Pancreas (tissue), 10 donors: Measurements from ENCODE around the gene POLR3F. TPM values are rescaled to one million over a fixed set of nuclear protein-coding genes. Genes with fewer than 3 reads are reported as not detected.

ENCODE experiments used
- ATAC-seq, 4 donors: fragments of 200-7000 bp; cut with Tn5 transposase; one replicate each; pipeline versions ENCODE4 v1.8.0 to v1.9.1; 2020; ENCODE audit warnings: mild to moderate bottlenecking in 4 of 4, moderate library complexity in 4 of 4
- DNase-seq, 6 donors: peaks; one replicate each; pipeline ENCODE4 v3.0.0-alpha.2; 2020
- FAIRE-seq: peaks from 2 replicates; lab custom pipeline; 2012; peaks lifted over from hg19 to GRCh38; lab: Jason Lieb, UNC
- H3K27ac ChIP-seq, 4 donors: fragments of 200-600 bp; sonication (generic); 1 replicate in 3 of 4; 2 replicates in 1 of 4; pipeline versions ENCODE4 v1.5.0 to v1.8.0; 2020
- H3K27me3 ChIP-seq, 4 donors: fragments of 200-600 bp; one replicate each; pipeline ENCODE4 v1.8.0; 2021
- H3K36me3 ChIP-seq, 3 donors: fragments of 200-600 bp; sonication (generic) in 1 of 3; one replicate each; pipeline versions ENCODE4 v1.5.0 to v1.8.0; 2020 to 2021
- H3K4me1 ChIP-seq, 3 donors: fragments of 200-600 bp; one replicate each; pipeline ENCODE4 v1.8.0; 2021
- H3K4me3 ChIP-seq, 4 donors: fragments of 200-600 bp; sonication (generic) in 2 of 4; one replicate each; pipeline versions ENCODE4 v1.5.0 to v1.8.0; 2020 to 2021
- H3K9me3 ChIP-seq, 4 donors: fragments of 200-600 bp; one replicate each; pipeline ENCODE4 v1.8.0; 2021
- CTCF ChIP-seq, 4 donors: fragments of 200-600 bp; sonication (generic) in 3 of 4; IDR thresholded peaks; one replicate each; pipeline versions ENCODE4 v1.5.0 to v1.8.0; 2021; ENCODE audit warnings: antibody characterized with exemption in 4 of 4
- WGBS, 2 donors: extraction: QIAGEN DNeasy Blood & Tissue Kit; methylation state at CpG; one replicate each; pipeline ENCODE4 v1.1.7; 2013; 5-methylcytosine and 5-hydroxymethylcytosine counted together
- intact Hi-C, 3 donors: fragments of 100-400 bp; cut with DNase I; formaldehyde crosslinking; loops; one replicate each; pipeline versions ENCODE4 v1.11.1 to v1.14.2; 2022
- polyA plus RNA-seq, 2 donors: library from polyadenylated mRNA; stranded (reverse); fragments of 200-250 nt; gene quantifications; one replicate each; pipeline ENCODE4 v1.2.3, GENCODE V29; 2013
- total RNA-seq, 6 donors: library from RNA; stranded (reverse); fragmentation: NEBNext Ultra II Directional in 4 of 6; extraction: Animal tissue kit (Norgen Biotek cat#: 25700) in 4 of 6; gene quantifications; one replicate each; pipeline versions ENCODE4 v1.2.1 to v1.2.4, GENCODE V29; 2021 to 2023
- donor health status: healthy with polysubstance abuse.
- donor health status: DM: no; HTN: no; CAD: no; lungs with moderate emphysema.
- donor health status: DM: no; HTN: no; CAD: no.
- donor health status: control.
- donor health status: control.
- donor health status: Bipolar disorder and iron deficiency.
- donor health status: DM: yes; HTN: yes; CAD: no.
- donor health status: DM: no; HTN: no; CAD: no.
- donor health status: DM: no; HTN: no; CAD: no.
- donor health status: DM: yes; HTN: yes; CAD: no.

Gene POLR3F
- total and polyA plus RNA-seq, 8 donors, result 3.3 to 8.6 (median 4.0) TPM

- TF ChIP-seq CTCF (IDR thresholded peaks at IDR 0.05), result no peak
Observed at GRCh38 chr20:18430172-18430826, 36.9 kb upstream of the POLR3F start.

GRCh38 chr20:18431206-18431605, 36.0 kb upstream of the POLR3F start:
- ATAC-seq (no peak), FAIRE-seq (no peak)
- TF ChIP-seq CTCF (IDR thresholded peaks at IDR 0.05), result no peak

More at GRCh38 chr20:18430172-18430826, 36.9 kb upstream of the POLR3F start:
- WGBS, 2 donors, result 86 to 89% methylated on average over 9 of the region's 9 CpGs
- Histone ChIP-seq H3K36me3 (no peaks in the 10 kb centered on the region), H3K27ac (no peak overlapping the region), H3K9me3 (no peaks in the 10 kb centered on the region), H3K27me3 (no peaks in the 10 kb centered on the region), H3K4me3 (no peak overlapping the region), H3K4me1 (peaks cover 0 to 3% (median 0%) of the 10 kb centered on the region in 3 donors)
- no peak for DNase-seq
- no peak for FAIRE-seq
- no peak for ATAC-seq
- intact Hi-C loops, result no loop called here

GRCh38 chr20:18436847-18437246, 30.3 kb upstream of the POLR3F start:
- 80 to 81% methylated on average over 2 of the region's 2 CpGs for WGBS, 2 donors

More at GRCh38 chr20:18431206-18431605, 36.0 kb upstream of the POLR3F start:
- 87 to 89% methylated on average over 6 of the region's 6 CpGs for WGBS, 2 donors
- Histone ChIP-seq H3K27ac (no peak overlapping the region), H3K4me1 (peaks cover 0 to 3% (median 0%) of the 10 kb centered on the region in 3 donors), H3K9me3 (no peaks in the 10 kb centered on the region), H3K4me3 (no peak overlapping the region), H3K27me3 (no peaks in the 10 kb centered on the region), H3K36me3 (no peaks in the 10 kb centered on the region)
- intact Hi-C loops, result no loop called here
- no peak for DNase-seq

GRCh38 chr20:18440403-18440802, 26.8 kb upstream of the POLR3F start:
- no peaks in the 10 kb centered on the region for H3K4me1 ChIP-seq
- FAIRE-seq (no peak), DNase-seq (no peak), ATAC-seq (no peak)
- no peak overlapping the region for H3K4me3 ChIP-seq
- no peaks in the 10 kb centered on the region for H3K27me3 ChIP-seq
- H3K36me3 ChIP-seq, result no peaks in the 10 kb centered on the region
- TF ChIP-seq CTCF (IDR thresholded peaks at IDR 0.05), result no peak
- intact Hi-C loops, result no loop called here
- WGBS, 2 donors, result 8 to 45% methylated on average over 1 of the region's 1 CpG
- H3K27ac ChIP-seq, result no peak overlapping the region
- H3K9me3 ChIP-seq, result no peaks in the 10 kb centered on the region

More at GRCh38 chr20:18436847-18437246, 30.3 kb upstream of the POLR3F start:
- TF ChIP-seq CTCF (IDR thresholded peaks at IDR 0.05), result no peak
- no peak for ATAC-seq
- no peak overlapping the region for H3K4me3 ChIP-seq
- H3K36me3 ChIP-seq, result no peaks in the 10 kb centered on the region
- H3K4me1 ChIP-seq, result no peaks in the 10 kb centered on the region
- no peaks in the 10 kb centered on the region for H3K27me3 ChIP-seq
- no peaks in the 10 kb centered on the region for H3K9me3 ChIP-seq
- DNase-seq, result no peak
- intact Hi-C loops, result no loop called here
- H3K27ac ChIP-seq, result no peak overlapping the region
- no peak for FAIRE-seq

DNA sequence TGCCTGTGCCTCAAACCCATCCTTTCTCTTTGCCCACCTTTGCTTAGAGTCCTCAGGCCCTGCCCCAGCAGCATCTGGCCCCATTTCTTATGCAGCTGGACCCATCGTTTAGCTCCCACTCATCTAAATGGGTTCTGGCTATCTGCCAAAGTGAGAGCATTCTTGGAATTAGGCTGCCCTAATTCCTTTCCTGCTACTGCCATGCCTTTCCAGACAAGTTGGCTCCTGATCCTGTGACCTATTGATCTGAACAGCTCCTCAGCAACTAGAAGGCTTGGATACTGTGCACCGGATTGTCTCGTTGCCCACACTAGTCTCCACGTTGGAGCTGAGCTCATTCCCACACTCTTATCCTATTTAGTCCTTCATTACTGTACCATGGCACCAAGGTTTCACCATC, 23.3 kb upstream of the POLR3F start:
- no peaks in the 10 kb centered on the region for H3K4me1 ChIP-seq
- 66 to 69% methylated on average over 4 of the region's 4 CpGs for WGBS, 2 donors
- FAIRE-seq (no peak), DNase-seq (no peak), ATAC-seq (no peak)
- no peak overlapping the region for H3K27ac ChIP-seq
- no peaks in the 10 kb centered on the region for H3K9me3 ChIP-seq
- intact Hi-C loops, result no loop called here
- no peak overlapping the region for H3K4me3 ChIP-seq
- no peak for TF ChIP-seq CTCF (IDR thresholded peaks at IDR 0.05)
- no peaks in the 10 kb centered on the region for H3K36me3 ChIP-seq
- no peaks in the 10 kb centered on the region for H3K27me3 ChIP-seq
